ENCODE measurements around the gene TMEM163.

The TMEM163 gene

DNA sequence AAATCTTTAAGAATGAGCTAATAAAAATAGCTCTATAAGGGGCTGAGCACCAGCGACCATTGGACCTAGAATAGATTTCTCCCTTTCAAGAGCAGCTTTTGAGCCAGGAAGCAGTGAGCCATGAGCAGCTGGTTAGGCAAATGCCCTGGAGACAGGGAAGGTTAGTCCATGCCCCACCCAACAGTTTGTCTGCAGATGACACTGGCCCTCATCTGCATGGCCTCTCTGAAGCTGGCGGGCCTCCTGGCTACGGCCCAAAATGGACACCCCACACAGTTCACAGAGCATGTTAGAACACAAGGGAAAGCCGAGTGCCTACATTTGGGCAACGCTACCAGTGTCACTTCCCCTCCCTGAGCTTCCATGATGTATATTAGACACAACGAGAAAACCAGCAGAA lies 263.9 kb downstream of the TMEM163 start:
- TF ChIP-seq, protein P1, sequence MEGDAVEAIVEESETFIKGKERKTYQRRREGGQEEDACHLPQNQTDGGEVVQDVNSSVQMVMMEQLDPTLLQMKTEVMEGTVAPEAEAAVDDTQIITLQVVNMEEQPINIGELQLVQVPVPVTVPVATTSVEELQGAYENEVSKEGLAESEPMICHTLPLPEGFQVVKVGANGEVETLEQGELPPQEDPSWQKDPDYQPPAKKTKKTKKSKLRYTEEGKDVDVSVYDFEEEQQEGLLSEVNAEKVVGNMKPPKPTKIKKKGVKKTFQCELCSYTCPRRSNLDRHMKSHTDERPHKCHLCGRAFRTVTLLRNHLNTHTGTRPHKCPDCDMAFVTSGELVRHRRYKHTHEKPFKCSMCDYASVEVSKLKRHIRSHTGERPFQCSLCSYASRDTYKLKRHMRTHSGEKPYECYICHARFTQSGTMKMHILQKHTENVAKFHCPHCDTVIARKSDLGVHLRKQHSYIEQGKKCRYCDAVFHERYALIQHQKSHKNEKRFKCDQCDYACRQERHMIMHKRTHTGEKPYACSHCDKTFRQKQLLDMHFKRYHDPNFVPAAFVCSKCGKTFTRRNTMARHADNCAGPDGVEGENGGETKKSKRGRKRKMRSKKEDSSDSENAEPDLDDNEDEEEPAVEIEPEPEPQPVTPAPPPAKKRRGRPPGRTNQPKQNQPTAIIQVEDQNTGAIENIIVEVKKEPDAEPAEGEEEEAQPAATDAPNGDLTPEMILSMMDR (IDR thresholded peaks at IDR 0.05; ENCODE audit: low read length, missing control alignments) = no peak
- no peak for DNase-seq (ENCODE audit: low read depth)

DNA sequence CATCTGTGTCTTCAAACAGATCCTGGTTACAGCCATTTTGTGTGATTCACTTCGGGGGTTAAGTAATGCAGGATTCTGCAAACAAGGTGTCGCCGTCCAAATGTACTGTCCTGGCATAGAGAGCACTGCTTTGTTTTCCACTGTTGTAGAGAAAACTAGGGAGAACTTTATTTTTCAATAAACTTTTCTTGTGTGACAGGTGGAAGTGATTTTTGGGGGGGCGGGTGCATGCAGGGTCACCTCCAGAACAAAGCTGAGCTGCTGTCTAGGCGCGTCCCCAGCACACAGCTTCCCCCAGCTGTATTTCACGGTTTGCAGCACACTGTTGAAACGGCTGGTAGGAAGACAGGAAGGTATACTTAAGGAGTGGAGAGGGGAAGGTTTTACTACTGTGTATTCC lies 264.4 kb downstream of the TMEM163 start:
- TF ChIP-seq, protein P1 (IDR thresholded peaks at IDR 0.05; ENCODE audit: low read length, missing control alignments) = no peak
- no peak overlapping the region for H3K4me3 ChIP-seq (replicated peaks; ENCODE audit: low read depth, low read length)
- DNase-seq (ENCODE audit: low read depth) = no peak

More for the DNA sequence above, 263.9 kb downstream of the TMEM163 start:
- no peak overlapping the region for H3K4me3 ChIP-seq (replicated peaks; ENCODE audit: low read depth, low read length)

DNA sequence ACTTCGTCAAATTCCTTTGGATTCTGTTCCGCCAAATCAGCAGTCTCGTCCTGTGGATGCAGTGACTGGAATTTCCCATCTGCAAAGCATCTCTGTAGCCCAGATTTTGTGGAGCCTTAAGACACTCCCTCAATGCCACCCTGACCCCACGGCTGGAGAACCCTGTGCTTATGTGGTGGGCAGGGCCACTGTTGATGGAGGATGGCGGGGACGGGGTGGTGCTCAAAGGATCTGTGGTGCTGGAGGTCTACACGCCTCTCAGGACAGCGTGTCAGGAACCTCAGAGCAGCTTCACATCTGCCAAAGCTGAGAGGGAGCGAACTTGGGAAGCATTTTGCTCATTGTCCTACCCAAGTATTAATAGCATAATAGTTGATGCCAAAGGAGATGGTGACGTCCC lies 264.8 kb downstream of the TMEM163 start:
- TF ChIP-seq, protein P1 (IDR thresholded peaks at IDR 0.05; ENCODE audit: low read length, missing control alignments) = no peak

DNA sequence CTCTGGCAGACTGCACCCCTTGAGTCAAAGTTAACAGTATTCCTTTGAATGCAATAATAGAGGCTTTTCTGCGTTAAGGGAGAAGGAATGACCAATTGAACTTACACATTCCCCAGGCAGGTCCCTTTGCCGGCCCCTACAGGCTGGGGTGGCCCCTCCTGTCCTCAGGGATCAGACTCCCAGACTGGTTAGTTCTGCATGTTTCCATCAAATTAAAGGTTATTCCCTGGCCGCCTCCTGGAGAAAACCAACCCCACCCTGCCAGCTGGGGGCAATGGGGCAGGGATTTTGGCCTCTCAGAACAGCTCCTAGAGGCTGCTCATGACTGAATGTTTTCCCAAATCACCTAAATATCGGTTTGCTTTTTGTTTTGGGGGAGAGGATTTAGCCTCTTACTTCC lies 265.3 kb downstream of the TMEM163 start:
- no peak overlapping the region for H3K4me3 ChIP-seq (replicated peaks; ENCODE audit: low read depth, low read length)
- DNase-seq (ENCODE audit: low read depth) = no peak
- TF ChIP-seq, protein P1 (IDR thresholded peaks at IDR 0.05; ENCODE audit: low read length, missing control alignments) = no peak

More for the DNA sequence above, 264.8 kb downstream of the TMEM163 start:
- no peak for DNase-seq (ENCODE audit: low read depth)
- no peak overlapping the region for H3K4me3 ChIP-seq (replicated peaks; ENCODE audit: low read depth, low read length)

DNA sequence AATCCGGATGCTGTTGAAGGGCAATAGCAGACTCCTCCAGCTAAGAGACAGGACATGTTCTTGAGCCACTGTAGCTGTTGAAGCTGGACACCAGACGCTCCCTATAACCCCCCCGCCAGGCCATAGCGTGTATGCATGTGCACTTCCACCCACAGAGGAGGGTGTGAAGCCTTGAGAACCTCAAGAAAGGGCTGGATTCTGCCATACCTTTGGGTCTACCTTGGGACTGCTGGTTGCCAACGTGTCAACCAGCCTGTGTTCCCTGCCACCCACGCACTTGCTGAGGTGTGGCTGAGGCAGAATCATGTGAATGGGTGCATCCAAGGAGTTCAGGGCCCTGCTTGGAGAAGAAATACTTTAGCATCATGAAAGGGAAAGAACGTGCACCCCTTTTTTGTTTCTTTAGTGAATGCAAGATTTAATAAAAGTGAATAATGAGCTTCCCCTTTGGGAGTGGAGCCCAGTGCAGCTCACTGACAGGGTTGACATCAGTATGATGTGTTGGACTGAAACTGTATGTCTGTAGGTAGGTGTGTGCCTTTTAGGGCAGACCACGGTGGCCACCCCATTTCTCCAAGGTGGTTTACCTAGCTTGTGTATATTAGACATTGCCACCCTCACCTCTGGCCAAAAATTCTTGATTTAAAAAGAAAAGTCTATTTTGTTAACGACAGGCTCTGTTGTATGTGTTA lies 266.6 kb downstream of the TMEM163 start:
- no peak for DNase-seq (ENCODE audit: low read depth)
- TF ChIP-seq, protein P1 (IDR thresholded peaks at IDR 0.05; ENCODE audit: low read length, missing control alignments) = no peak
- no peak overlapping the region for H3K4me3 ChIP-seq (replicated peaks; ENCODE audit: low read depth, low read length)

DNA sequence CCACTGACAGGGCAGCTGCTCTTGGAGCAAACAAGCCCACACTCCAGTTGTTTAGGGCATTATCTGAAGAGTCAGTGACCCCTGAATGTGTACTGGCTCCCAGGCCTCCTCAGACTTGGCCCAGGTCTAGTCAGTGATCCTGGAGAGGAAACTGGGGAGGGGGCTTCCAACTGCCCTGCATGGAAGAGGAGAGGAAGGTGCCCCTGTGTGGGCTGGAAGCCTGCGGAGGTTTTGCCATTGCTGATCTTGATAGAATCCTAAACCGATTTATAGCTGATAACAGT lies 267.5 kb downstream of the TMEM163 start:
- TF ChIP-seq, protein P1 (IDR thresholded peaks at IDR 0.05; ENCODE audit: low read length, missing control alignments) = no peak
- no peak for DNase-seq (ENCODE audit: low read depth)
- no peak overlapping the region for H3K4me3 ChIP-seq (replicated peaks; ENCODE audit: low read depth, low read length)
